H1 (cell line): ENCODE results near the gene COIL.

Experiments used
- CEBPB ChIP-seq: IDR thresholded peaks from 2 replicates; pipeline ENCODE4 v1.6.1; 2012; ENCODE audit warnings: low read depth, low read length
- CREB1 ChIP-seq: IDR thresholded peaks from 2 replicates; pipeline ENCODE4 v1.6.1; 2012; ENCODE audit warnings: inconsistent platforms
- CTCF ChIP-seq, 3 experiments: IDR thresholded peaks; 1 replicate in 2 of 3; 2 replicates in 1 of 3; pipeline versions ENCODE4 v1.5.1 to v1.6.1; 2011; ENCODE audit warnings: low read length in 3 of 3, mild to moderate bottlenecking in 3 of 3, inconsistent platforms in 2 of 3, low read depth in 1 of 3, moderate library complexity in 1 of 3; ENCODE audit not compliant: insufficient read depth in 1 of 3; ENCODE audit errors: control extremely low read depth in 1 of 3
- EZH2 ChIP-seq: fragments of 200-600 bp; sonication (generic); IDR thresholded peaks from 2 replicates; pipeline ENCODE4 v1.7.1; 2012; ENCODE audit warnings: low read depth, mild to moderate bottlenecking, moderate library complexity, low read length, inconsistent platforms; ENCODE audit not compliant: severe bottlenecking
- KDM1A ChIP-seq: fragments of 200-600, 300-600 bp; sonication (generic); IDR thresholded peaks from 2 replicates; pipeline ENCODE4 v1.7.1; 2016; ENCODE audit warnings: mild to moderate bottlenecking, low read length, borderline replicate concordance
- YY1 ChIP-seq: IDR thresholded peaks from 2 replicates; pipeline ENCODE4 v1.6.1; 2011; ENCODE audit warnings: low read depth, mild to moderate bottlenecking, low read length

- TF ChIP-seq CTCF (IDR thresholded peaks at IDR 0.05; ENCODE audit: control extremely low read depth in 1 of 3, insufficient read depth in 1 of 3, low read depth in 1 of 3, low read length in 3 of 3), result no peak
- no peak for TF ChIP-seq YY1
- no peak for TF ChIP-seq CEBPB
- TF ChIP-seq EZH2, result no peak
- no peak for TF ChIP-seq CREB1
- TF ChIP-seq KDM1A, result no peak
Observed at GRCh38 chr17:56949595-56949994, 11.3 kb downstream of the COIL start.
